Measurements from ENCODE around the gene YAF2.

Gene YAF2, protein sequence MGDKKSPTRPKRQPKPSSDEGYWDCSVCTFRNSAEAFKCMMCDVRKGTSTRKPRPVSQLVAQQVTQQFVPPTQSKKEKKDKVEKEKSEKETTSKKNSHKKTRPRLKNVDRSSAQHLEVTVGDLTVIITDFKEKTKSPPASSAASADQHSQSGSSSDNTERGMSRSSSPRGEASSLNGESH

DNA sequence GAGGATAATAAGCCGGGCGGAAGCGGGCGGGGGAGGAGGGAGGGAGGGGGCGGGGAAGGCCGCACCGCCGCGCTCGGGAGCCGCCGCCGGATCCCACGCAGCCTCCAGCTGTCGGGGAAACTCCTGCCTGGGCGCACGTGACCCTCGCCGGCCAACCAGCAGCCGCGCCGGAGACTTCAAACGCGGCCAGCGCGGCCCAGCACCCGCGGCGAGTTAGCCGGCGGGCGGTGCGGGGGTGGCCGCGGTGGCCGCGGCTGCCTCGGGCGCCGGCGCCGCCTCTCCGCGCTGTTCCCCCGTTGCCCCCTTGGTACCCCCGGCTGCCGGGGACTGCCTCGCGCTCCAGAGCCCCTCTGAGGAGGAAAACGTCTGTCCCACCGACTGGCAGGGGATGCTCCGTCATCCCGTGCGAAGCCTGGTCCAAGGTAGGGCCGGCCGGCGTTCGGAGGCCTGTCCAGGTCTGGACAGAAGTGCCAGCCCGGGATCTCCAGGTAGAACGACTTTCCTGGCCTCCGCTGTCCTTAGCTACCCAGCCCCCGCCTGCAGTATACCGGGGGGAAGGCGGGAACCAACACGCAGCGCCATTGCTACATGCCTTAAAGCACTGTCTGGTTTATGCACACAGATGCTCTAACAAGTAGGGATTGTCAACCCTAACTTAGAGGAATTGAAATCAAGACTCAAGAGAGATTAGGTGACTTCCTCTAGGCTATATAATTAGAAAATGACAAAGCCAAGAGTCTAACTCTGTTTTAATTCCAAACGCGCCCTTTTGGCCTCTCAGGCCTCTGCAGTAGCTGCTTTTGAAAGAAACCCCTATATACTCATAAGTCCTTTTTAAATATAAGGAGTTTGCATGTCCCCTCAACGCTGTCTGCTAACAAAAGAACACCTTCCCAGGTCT, at the start of gene YAF2:
TSS of gene YAF2 (minus strand) at position 9 of the 901 bp plus-strand sequence. CDS start 68 bp downstream, outside the sequence.
- DNase-seq: peak; percentile 81 to 89

DNA sequence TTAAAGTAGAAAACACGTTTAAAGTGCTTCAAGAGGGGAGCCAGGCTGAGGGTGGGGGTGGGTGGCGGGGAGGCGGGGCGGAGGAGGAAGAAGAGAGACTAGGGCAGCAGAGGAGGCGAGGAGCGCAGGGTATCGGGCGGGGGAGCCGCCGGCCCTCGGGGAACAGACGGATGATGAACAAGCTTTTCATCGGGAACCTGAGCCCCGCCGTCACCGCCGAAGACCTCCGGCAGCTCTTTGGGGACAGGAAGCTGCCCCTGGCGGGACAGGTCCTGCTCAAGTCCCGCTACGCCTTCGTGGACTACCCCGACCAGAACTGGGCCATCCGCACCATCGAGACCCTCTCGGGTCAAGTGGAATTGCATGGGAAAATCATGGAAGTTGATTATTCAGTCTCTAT, 48.7 kb upstream of the YAF2 start:
- no peak for DNase-seq

DNA sequence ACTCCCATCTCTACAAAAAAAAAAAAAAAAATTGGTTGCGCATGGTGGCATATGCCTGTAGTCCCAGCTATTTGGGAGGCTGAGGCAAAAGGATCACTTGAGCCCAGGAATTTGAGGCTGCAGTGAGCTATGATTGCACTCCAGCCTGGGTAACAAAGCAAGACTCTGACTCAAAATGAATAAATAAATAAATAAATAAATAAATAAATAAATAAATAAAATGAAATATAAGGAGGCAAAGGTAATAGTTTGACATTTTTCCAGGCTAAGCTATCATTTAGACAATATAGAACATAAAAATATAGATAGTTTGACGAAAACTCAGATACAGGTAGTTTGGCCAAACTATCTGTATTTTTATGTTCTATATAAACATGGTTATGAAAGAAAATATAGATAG, 47.4 kb upstream of the YAF2 start:
- DNase-seq: no peak

DNA sequence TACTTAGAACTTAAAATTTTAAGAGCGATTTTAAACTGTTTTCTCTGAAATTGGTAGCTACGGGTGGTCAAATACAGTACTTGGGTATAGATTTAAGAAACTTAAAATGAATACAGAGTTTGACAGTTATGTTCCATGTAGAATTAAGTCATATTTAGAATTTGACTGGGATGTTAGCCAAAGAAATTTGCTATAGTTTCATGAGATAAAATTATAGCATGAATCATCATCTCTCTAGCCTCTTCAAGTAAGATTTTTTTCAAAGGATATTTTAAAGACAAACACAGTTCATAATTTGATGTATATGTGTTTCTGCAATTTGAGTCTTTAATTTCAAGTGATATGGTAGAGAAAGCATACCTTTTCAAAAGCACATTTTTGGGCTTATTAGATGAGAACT, 46.8 kb upstream of the YAF2 start:
- no peak for DNase-seq

DNA sequence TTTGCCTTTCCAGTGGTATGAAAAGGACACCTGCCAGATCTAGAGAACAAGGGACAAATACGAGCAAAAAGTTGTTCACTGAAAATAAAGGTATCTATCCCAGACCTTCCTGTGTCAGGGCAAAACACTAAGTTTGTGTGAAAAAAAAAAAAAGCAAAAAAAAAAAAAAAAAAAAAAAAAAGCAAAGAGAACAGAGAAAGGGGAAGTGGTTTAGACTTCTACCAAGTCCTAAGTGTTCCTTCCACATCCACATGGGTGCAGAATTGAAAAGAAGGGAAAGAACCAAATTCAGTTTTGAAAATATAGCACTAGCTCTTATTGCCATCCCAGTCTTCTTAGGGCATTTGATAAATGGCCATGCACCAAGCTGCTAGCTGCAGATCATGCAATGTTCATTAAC, 46.1 kb upstream of the YAF2 start:
- DNase-seq: no peak

DNA sequence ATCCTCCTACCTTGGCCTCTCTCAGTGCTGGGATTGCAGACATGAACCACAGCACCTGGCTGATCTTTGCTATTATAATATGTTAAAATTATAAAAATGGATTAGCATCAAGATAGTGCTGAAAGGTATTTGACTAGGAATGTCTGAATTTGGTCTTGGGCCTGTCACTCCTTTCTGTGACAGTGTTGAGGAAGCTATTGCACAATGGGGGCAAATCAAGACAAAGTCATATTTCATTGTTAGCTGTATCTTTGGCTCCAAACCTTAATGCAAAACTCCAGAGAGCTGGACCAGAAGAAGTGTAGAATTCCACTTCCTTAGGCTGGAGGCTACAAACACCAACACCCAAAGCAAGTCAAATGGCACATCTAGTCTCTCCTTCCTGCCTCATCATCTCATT, 45.7 kb upstream of the YAF2 start:
- DNase-seq: no peak

DNA sequence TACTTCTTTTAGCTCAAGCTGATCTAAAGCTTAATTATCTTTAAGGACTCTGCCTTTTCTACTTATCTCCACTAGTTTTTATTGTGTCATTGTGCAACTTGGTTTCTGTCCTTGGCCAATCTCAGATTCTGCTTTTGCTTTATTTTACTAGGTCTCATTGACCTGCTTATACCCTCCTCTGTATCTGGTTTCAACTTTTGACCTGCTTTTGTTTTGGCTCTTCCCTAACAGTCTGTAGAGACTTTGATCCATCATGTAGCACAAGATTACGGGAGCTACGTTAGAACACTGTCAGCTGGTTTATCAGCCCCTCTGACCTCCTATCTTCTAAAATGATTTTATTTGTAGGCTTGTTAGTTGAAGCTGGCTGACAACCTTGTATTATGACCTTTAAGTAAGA, 44.2 kb upstream of the YAF2 start:
- DNase-seq: no peak

DNA sequence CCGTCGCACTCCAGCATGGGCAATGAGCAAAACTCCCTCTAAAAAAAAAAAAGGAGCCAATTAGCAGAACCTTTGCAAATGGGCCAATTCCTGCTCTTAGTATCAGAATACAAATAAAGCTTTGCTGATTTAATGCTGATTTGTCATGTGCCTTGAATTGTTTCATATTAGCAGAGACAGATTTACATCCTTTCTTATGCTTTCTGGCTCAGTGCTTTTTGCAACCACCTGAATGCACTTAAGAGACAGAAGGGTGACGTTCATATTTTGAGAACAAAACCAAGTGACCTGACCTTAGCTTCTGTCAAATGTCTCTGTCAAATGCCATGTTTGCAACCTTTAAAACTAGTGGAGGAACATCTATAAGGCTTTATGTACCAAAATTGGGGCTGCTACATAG, 43.8 kb upstream of the YAF2 start:
- DNase-seq: no peak

DNA sequence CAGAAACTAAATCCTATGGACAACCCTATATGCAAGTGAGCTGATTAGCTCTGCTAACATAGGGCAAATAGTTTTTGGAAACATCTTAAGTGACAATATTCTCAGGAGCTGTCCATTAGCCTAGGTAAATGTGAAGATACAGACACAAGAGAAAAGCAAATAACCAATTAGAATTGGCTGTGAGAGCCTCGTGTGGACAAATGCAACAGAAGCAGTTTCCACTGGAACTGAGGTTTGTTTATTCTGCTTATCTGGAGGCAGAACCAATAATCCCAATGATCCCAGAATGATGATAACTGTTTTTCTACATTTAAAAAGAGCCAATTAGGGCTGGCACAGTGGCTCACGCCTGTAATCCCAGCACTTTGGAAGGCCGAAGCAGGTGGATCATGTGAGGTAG, 43.2 kb upstream of the YAF2 start:
- no peak for DNase-seq

DNA sequence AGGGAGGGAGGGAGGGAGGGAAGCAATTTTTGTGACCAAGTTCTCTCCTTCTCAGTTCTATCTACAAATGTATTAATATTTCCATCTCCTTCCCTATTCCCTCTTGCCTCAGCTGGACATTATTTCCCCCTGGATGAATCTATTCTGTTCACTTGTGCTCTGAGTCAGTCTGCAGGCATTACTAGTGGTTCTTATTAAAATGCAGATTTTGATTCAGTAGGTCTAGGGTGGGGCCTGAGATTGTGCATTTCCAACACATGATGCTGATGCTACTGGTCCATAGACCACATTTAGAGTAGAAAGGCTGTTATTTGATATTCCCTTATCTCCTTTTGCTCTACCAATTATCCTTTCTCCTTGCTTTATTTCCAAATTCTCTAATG, 40.1 kb upstream of the YAF2 start:
- DNase-seq: no peak

DNA sequence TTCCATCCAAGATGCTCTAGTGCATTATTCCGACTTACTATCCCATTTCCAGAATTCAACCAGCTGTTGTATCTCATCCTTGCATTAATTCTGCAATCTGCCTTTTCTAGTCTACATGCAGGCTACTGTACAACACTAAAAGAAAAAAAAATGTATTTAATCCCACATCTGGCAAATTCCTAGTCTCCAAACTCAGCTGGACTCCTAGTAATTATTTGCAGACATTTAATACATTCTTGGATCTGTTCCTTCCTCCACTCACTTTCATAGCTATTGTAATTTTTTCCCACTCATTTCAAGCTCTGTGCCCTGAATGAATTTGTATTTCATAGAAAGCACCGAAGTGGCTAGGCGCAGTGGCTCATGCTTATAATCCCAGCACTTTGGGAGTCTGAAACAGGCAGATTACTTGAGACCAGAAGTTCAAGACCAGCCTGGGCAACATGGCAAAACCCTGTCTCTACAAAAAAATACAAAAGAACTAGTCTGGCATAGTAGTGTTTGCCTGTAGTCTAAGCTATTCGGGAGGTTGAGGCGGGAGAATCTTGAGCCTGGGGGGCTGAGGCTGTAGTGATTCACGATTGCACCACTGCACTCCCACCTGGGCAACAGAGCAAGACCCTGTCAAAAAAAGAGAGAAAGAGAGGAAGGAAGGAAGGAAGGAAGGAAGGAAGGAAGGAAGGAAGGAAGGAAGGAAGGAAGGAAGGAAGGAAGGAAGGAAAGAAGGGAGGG, 39.5 kb upstream of the YAF2 start:
- DNase-seq: no peak

DNA sequence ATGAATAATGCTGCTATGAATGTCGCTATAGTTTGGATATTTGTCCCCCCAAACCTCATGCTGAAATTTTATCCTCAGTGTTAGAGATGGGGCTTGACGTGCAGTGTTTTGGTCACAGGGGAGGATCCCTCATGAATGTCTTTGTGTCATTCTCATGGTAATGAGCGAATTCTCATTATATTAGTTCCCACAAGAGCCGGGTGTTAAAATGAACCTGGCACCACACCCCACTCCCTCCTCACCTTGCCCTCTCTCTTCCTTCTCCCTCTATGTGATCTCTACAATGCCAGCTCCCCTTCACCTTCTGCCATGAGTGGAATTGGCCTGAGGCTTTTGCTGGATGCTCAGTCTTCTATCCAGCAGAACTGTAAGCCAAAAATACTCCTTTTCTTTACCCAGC, 37.5 kb upstream of the YAF2 start:
- DNase-seq: no peak

DNA sequence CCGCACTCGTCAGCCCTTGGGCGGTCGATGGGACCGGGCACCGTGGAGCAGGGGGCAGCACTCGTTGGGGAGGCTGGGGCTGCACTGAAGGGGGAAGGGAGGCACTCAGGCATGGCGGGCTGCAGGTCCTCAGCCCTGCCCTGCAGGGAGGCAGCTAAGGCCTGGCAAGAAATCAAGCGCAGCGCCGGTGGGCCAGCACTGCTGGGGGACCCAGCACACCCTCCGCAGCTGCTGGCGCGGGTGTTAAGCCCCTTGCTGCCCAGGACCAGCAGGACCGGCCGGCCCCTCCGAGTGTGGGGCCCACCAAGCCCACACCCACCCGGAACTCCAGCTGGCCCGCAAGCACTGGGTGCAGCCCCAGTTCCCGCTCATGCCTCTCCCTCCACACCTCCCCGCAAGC, 35.7 kb upstream of the YAF2 start:
- DNase-seq: no peak

DNA sequence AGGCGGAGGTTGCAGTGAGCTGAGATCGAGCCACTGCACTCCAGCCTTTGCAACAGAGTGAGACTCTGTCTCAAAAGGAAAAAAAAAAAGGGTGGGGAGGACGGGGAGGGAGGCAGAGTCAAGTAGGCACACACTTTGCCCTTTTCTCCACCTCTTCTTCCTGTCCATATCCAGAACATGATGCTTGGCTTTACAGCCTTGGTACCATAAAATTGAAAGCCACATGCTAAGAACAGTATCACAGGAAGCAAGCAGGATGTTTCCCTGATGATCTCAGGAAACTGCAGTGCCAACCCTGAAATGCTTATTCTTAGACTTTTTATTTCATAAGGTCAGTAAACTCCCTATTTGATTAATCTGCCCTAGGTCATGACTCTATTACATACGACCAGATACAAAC, 32.5 kb upstream of the YAF2 start:
- DNase-seq: no peak

DNA sequence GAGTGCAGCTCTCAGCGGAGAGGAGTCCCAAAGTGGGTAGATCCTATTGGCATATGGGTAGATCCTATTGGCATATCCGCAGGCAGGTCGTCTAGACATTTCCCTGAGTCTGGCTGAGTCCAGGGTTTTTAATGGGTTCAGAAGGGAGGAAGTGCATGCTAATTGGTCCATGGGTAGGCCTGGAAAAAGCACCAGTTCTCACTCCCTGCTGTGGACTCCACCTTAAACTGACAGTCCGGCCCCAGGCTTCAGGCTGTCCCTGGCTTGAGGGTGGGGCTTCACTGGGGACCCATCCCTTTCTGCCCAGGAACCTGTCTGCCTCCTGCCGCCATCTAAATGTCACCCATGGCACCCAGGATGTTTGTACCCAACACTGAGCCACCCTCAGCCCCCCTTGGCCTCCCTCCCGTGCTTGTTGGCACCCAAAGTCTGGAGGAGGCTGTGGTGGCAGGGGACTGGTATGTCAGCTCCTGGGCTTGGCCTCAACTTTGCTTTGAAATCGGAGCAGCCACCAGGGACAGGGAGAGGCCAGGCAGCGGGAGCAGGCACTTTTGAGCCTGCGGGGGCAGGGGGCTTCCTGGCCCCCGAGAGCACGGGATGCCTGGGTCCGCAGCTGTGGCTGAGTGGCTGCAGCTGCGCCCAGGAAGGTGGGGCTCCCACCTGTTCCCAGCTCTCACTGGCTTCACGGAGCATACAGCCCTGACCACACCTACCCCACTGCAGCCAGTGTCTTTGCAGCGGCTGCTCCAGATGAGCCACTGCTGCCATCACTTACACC, 29.6 kb upstream of the YAF2 start:
- no peak for DNase-seq

DNA sequence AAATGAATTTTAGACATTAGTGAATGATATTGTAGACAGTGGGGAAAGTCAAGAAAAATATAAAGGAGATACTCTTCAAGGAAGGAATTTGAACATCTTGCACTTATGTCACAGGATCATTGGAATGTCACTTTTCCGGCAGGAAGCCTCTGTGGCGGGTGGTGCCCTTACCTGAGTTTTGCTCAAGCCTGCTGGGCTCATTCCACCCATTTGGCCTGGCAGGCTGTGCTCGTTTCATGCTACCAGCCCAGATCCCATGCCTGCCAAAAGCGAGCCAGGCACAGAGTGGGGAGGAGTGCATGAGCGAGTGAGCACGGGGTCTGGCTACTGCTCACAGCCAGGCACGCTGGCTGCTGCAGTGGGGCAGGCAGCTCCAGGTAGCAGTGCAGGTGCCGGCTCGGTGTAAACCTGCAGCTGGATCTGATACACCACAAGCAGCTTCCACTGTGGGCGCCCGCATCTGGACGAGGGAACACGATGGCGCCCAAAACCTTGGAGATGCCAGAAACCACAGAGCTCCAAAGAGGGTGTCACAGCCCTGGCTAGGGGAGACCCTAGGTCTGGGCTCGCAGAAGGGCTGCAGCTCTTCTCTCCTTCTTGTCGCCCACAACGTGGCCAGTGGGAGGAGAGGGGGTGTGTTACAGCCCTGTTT, 28.7 kb upstream of the YAF2 start:
- no peak for DNase-seq

DNA sequence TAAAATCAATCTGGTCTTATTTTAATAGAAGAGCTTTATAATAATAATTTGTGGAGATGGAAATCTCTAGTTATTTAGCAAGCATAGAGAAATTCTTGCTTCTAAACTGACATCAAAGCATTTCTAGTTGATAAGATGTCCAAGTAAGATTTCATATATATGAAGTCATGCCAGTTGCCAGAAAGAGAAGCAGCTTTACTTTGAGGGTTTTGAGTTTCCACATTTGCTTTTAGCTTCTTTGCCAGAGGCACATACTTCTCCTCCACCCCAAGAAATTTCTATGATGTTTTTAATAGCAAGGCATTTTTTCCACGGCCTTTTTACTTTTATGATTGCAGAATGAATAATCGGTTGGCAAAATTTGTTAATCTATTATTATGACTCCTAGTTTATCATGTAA, 24.2 kb upstream of the YAF2 start:
- no peak for DNase-seq

DNA sequence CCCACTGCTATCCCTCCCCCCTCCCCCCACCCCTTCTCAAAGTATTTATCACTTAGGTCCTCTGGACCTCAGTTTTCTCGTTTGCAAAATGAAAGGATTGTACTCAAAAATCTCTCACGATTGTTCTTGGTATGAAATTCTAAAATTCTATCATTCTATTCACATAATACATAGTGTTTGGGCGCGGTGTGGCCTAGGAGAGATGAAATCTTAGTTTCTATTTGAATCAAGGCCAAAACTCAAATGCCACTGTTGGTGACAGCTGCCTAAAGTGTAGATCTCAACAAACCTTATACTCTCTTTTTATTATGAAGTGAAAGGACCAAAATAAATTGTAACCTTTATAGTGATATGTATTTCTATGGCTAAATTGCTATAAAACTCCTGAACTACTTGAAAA, 23.7 kb upstream of the YAF2 start:
- DNase-seq: no peak

DNA sequence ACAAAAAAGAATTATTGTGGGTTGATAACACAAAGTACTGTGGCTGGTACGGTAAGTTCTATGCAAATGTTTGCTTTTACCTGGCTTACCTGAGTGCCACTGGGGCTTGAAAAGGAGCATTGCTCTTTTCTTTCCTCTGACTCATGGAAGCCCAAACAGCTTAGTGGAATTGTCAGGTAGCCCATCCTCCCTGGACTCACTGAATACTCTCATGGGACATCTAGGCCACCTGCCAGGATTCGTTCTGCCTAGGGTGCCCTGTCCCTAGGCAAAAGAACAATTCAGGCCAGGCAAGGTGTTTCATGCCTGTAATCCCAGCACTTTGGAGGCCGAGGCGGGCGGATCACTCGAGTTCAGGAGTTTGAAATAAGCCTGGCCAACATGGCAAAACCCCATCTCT, 22.5 kb upstream of the YAF2 start:
- no peak for DNase-seq

DNA sequence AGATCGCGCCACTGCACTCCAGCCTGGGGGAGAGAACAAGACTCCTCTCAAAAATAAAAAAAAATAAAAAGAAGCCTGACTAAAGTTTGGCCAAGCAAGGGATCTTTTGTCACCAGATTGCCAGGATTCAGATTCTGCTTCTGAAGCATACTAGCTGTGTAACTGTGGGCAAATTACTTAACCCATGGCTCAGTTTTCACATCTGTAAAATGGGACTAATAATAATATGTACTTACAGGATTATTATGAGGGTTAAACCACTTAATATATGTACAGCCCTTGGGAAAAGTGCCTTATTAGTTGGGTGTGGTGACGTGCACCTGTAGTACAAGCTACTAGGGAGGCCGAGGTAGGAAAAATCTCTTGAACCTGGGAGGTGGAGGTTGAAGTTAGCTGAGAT, 21.7 kb upstream of the YAF2 start:
- no peak for DNase-seq

DNA sequence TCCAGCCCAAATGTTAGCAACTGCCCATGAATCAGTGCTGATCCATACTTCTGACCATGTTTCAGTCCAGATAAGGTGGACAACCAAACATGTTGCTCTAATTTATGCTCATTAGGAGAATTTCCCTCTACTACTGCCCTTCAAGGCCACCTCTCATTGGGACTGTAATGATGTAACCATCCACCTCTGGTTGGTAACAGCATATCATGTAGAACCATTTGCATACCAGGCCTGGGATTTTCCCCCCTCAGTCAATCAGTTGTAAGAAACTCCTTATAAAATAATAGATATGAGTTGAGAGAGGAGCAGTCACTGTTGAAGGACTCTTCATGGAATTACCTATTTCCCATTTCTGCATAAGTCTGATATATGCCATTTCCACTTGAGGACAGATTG, 17.8 kb upstream of the YAF2 start:
- no peak for DNase-seq

DNA sequence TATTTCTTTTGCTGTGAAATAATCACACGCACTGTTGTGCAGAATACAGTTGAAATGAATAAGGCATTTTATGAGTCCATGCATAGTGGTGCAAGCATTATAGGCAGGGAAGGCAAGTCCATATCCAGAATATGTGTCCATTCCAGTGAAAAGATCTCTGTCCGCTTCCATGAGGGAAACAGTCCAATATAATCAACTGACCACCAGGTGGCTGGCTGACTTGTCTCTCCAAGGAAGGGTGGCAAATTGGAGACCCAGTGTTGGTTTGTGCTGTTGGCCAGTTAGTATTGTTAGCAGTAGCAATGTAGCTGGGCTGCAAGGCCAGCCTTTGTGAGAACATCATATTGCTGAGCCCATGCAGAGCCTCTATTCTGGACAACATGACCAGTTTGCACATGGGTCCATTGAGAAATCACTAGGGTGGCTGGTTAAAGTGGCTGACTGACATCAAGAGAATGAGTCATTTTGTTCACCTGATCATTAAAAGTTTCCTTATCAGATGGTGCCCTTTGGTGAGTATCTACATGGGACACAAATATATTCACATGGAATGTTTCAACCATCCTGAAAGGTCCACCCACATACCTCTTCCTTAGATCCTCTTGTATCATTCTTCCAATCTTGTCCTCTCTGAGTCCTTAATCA, 17.3 kb upstream of the YAF2 start:
- no peak for DNase-seq

Measured in activated CD4-positive, alpha-beta T cell treated with anti-CD3 and anti-CD28 coated beads for 4 hours (primary cell).